Naive thymus-derived CD4-positive, alpha-beta T cell (primary cell): ENCODE measurements around the gene APLP1. TPM values are rescaled to one million over a fixed set of nuclear protein-coding genes. Genes with fewer than 3 reads are reported as not detected.
"Not testable (repeated sequence)": the region's sequence is repeated elsewhere in the genome, so short reads cannot be mapped to it uniquely, and the experiment has no call there.

Source experiments
- ATAC-seq: fragments of 150-1000 bp; cut with Tn5 transposase; 2 replicates; pipeline ENCODE4 v1.10.0; 2021; ENCODE audit warnings: mild to moderate bottlenecking, moderate library complexity
- CTCF ChIA-PET: fragments of 350-600 bp; sonication (Branson Sonifier 250); formaldehyde crosslinking; loops from one replicate; lab custom pipeline; 2021; ENCODE audit warnings: antibody characterized with exemption; lab: Charles Lee
- POLR2A ChIA-PET: fragments of 350-600 bp; sonication (Branson Sonifier 250); formaldehyde crosslinking; loops from one replicate; lab custom pipeline; 2021; ENCODE audit warnings: antibody characterized with exemption, inconsistent platforms; lab: Charles Lee
- DNase-seq, 9 donors: peaks; one replicate each; pipeline versions ENCODE4 v3.0.0 to v3.0.0-alpha.2; 2020 to 2022; ENCODE audit warnings: mixed read lengths in 1 of 9
- H3K27ac ChIP-seq: one replicate; pipeline ENCODE4 v1.7.0; 2013; ENCODE audit warnings: mild to moderate bottlenecking, low read depth, low read length, moderate library complexity
- H3K27me3 ChIP-seq, 2 donors: one replicate each; pipeline ENCODE4 v1.7.0; 2013; ENCODE audit warnings: low read length in 2 of 2, mild to moderate bottlenecking in 2 of 2, moderate library complexity in 2 of 2; ENCODE audit not compliant: control insufficient read depth in 2 of 2, insufficient read depth in 2 of 2
- H3K36me3 ChIP-seq, 3 experiments: 1 replicate in 2 of 3; 2 replicates in 1 of 3; pipeline ENCODE4 v1.7.0; 2013; ENCODE audit warnings: low read length in 3 of 3, mild to moderate bottlenecking in 3 of 3, moderate library complexity in 1 of 3; ENCODE audit not compliant: insufficient read depth in 3 of 3, control insufficient read depth in 2 of 3
- H3K4me1 ChIP-seq, 2 donors: one replicate each; pipeline ENCODE4 v1.7.0; 2013; ENCODE audit warnings: low read length in 2 of 2, mild to moderate bottlenecking in 2 of 2, moderate library complexity in 1 of 2; ENCODE audit not compliant: control insufficient read depth in 2 of 2, insufficient read depth in 2 of 2
- H3K4me3 ChIP-seq: 2 replicates; pipeline ENCODE4 v1.7.0; 2013; ENCODE audit warnings: mild to moderate bottlenecking, low read length
- H3K9me3 ChIP-seq, 3 experiments: 1 replicate in 2 of 3; 2 replicates in 1 of 3; pipeline ENCODE4 v1.7.0; 2013; ENCODE audit warnings: low read length in 3 of 3; ENCODE audit not compliant: control insufficient read depth in 2 of 3
- H3K27ac Mint-ChIP-seq, 9 donors: one replicate each; pipeline ENCODE4 v1.8.0; 2020 to 2022; ENCODE audit warnings: mixed read lengths in 9 of 9, mild to moderate bottlenecking in 8 of 9, moderate library complexity in 5 of 9, inconsistent platforms in 2 of 9
- H3K27me3 Mint-ChIP-seq, 5 donors: one replicate each; pipeline ENCODE4 v1.8.0; 2021 to 2022; ENCODE audit warnings: mixed read lengths in 5 of 5, mild to moderate bottlenecking in 1 of 5
- H3K36me3 Mint-ChIP-seq, 5 donors: one replicate each; pipeline ENCODE4 v1.8.0; 2020 to 2022; ENCODE audit warnings: mixed read lengths in 5 of 5, mild to moderate bottlenecking in 3 of 5, inconsistent platforms in 1 of 5
- H3K4me1 Mint-ChIP-seq, 7 donors: one replicate each; pipeline ENCODE4 v1.8.0; 2020 to 2022; ENCODE audit warnings: mixed read lengths in 7 of 7, mild to moderate bottlenecking in 3 of 7, inconsistent platforms in 1 of 7
- H3K4me3 Mint-ChIP-seq, 10 donors: one replicate each; pipeline ENCODE4 v1.8.0; 2020 to 2022; ENCODE audit warnings: mild to moderate bottlenecking in 10 of 10, mixed read lengths in 10 of 10, moderate library complexity in 6 of 10, inconsistent platforms in 2 of 10
- H3K9me3 Mint-ChIP-seq, 11 donors: one replicate each; pipeline ENCODE4 v1.8.0; 2020 to 2022; ENCODE audit warnings: mixed read lengths in 11 of 11, mild to moderate bottlenecking in 4 of 11, inconsistent platforms in 1 of 11, moderate library complexity in 1 of 11
- intact Hi-C, 2 donors: fragments of 100-400 bp; cut with micrococcal nuclease; formaldehyde crosslinking; loops; one replicate each; pipeline ENCODE4 v1.15.1; 2023
- polyA plus RNA-seq, 2 donors: library from polyadenylated mRNA; unstranded; fragments of 300-500 nt; fragmentation: Illumina TruSeq; gene quantifications; one replicate each; pipeline ENCODE4 v1.2.3, GENCODE V29; 2021
- total RNA-seq, 6 experiments: library from RNA in 5 of 6; stranded (reverse) in 5 of 6; gene quantifications; 1 replicate in 5 of 6; 2 replicates in 1 of 6; pipeline ENCODE4 v1.2.3 and lab custom pipeline; 2021 to 2026

APLP1 gene
- total and polyA plus RNA-seq, 7 experiments from 2014 or later: 2.4 TPM; not detected in 6

DNA sequence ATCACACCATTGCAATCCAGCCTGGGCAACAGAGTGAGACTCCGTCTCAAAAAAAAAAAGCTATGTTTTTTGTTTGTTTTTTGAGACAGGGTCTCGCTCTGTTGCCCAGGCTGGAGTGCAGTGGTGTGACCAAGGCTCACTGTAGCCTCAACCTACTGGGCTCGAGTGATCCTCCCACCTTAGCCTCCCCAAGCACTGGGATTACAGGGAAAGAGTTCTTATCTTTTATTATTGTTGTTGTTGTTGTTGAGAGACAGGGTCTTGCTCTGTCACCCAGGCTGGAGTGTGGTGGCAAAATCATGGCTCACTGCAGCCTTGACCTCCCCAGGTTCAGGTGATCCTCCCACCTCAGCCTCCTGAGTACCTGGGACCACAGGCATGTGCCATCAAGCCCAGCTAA is 23.4 kb downstream of the APLP1 start:
- H3K4me1 ChIP-seq, H3K4me3 Mint-ChIP-seq, H3K27ac ChIP-seq, H3K4me3 ChIP-seq, DNase-seq, H3K27me3 Mint-ChIP-seq, ATAC-seq, H3K27me3 ChIP-seq, H3K9me3 ChIP-seq, H3K27ac Mint-ChIP-seq, H3K9me3 Mint-ChIP-seq: not testable (repeated sequence)
- peaks cover 9 to 51% (median 32%) of the 10 kb centered on the region in 5 donors for H3K36me3 Mint-ChIP-seq
- POLR2A ChIA-PET: interaction anchor here (0.7 to 2.6 kb wide), 3 partner anchors 20 to 298 kb away, joined by 3 to 7 read pairs (median 3); no protein-coding TSS in a partner anchor
- CTCF ChIA-PET: interaction anchor here (1.2 kb wide), 1 partner anchor 10 kb away, joined by 6 read pairs; no protein-coding TSS in a partner anchor
- H3K4me1 Mint-ChIP-seq: peaks cover 7 to 26% (median 15%) of the 10 kb centered on the region in 7 donors
- intact Hi-C loops: loop anchor here in 1 of 2 donors (10.0 kb wide), 1 partner anchor 223 kb away; the partner anchor contains the start of genes OVOL3, POLR2I and TBCB
- peaks cover 21 to 91% (median 24%) of the 10 kb centered on the region in 3 experiments for H3K36me3 ChIP-seq

DNA sequence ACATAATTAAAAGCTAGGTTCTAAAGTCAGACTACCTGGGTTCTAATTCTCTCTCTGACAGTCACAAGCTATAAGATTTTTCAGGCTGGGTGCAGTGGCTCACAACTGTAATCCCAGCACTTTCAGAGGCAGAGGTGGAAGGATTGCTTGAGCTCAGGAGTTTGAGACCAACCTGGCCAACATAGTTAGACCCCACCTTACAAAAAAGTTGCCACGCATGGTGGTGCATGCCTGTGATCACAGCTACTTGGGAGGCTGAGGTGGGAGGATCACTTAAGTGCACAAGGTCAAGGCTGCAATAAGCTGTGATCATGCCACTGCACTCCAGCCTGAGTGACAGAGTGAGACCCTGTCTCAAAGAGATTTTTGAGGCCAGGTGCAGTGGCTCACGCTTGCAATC is 26.0 kb downstream of the APLP1 start:
- Histone ChIP-seq H3K9me3 (no peaks in the 10 kb centered on the region), H3K36me3 (peaks cover 13 to 78% (median 15%) of the 10 kb centered on the region in 3 experiments), H3K4me1 (peaks cover 13 to 19% of the 10 kb centered on the region in 2 donors), H3K27ac (no peak overlapping the region), H3K4me3 (no peak overlapping the region), H3K27me3 (no peaks in the 10 kb centered on the region)
- DNase-seq (no peak), ATAC-seq (no peak)
- Mint-ChIP-seq H3K27me3 (no peaks in the 10 kb centered on the region), H3K4me1 (peaks cover 11 to 37% (median 22%) of the 10 kb centered on the region in 7 donors), H3K36me3 (peaks cover 0 to 34% (median 19%) of the 10 kb centered on the region in 5 donors), H3K4me3 (no peak overlapping the region), H3K27ac (peak overlapping the region in 2 of 9 donors; percentile 28 to 41), H3K9me3 (peaks cover 0 to 3% (median 0%) of the 10 kb centered on the region in 11 donors)
- intact Hi-C loops: loop anchor here in 1 of 2 donors (10.0 kb wide), 1 partner anchor 220 kb away; the partner anchor contains the start of genes OVOL3, POLR2I and TBCB
- CTCF ChIA-PET: interaction anchor here (0.9 to 1.0 kb wide), 3 partner anchors 12 to 38 kb away, joined by 3 to 6 read pairs (median 4); no protein-coding TSS in a partner anchor
- POLR2A ChIA-PET: interaction anchor here (0.5 to 2.6 kb wide), 4 partner anchors 32 to 236 kb away, joined by 3 to 7 read pairs (median 3); no protein-coding TSS in a partner anchor

- Mint-ChIP-seq H3K27me3 (no peaks in the 10 kb centered on the region), H3K27ac (peak overlapping the region in 7 of 9 donors; percentile 17 to 97 (median 31)), H3K36me3 (peaks cover 0 to 22% (median 14%) of the 10 kb centered on the region in 5 donors), H3K4me3 (peak overlapping the region in 7 of 10 donors; percentile 30 to 74 (median 38)), H3K4me1 (peaks cover 11 to 36% (median 21%) of the 10 kb centered on the region in 7 donors), H3K9me3 (peaks cover 0 to 3% (median 0%) of the 10 kb centered on the region in 11 donors)
- DNase-seq (no peak), ATAC-seq (no peak)
- POLR2A ChIA-PET: interaction anchor here (1.0 kb wide), 1 partner anchor 14 kb away, joined by 3 read pairs; no protein-coding TSS in a partner anchor
- CTCF ChIA-PET: interaction anchor here (0.6 kb wide), 1 partner anchor 76 kb away, joined by 3 read pairs; no protein-coding TSS in a partner anchor
- Histone ChIP-seq H3K9me3 (no peaks in the 10 kb centered on the region), H3K27ac (peak overlapping the region; percentile 100), H3K4me3 (no peak overlapping the region), H3K27me3 (no peaks in the 10 kb centered on the region), H3K4me1 (peaks cover 16 to 22% of the 10 kb centered on the region in 2 donors), H3K36me3 (peaks cover 9 to 65% (median 13%) of the 10 kb centered on the region in 3 experiments)
- intact Hi-C loops: loop anchor here in 1 of 2 donors (10.0 kb wide), 1 partner anchor 219 kb away; the partner anchor contains the start of genes OVOL3, POLR2I and TBCB
These were observed 27.7 kb downstream of the APLP1 start for GRCh38 chr19:35895911-35896642.

- Mint-ChIP-seq H3K27ac (peak overlapping the region in 6 of 9 donors; percentile 8 to 97 (median 46)), H3K27me3 (no peaks in the 10 kb centered on the region), H3K9me3 (peaks cover 0 to 3% (median 0%) of the 10 kb centered on the region in 11 donors), H3K36me3 (peaks cover 0 to 22% (median 12%) of the 10 kb centered on the region in 5 donors), H3K4me3 (peak overlapping the region in 6 of 10 donors; percentile 30 to 83 (median 42)), H3K4me1 (peaks cover 11 to 41% (median 22%) of the 10 kb centered on the region in 7 donors)
- no peaks in the 10 kb centered on the region for H3K27me3 ChIP-seq
- H3K9me3 ChIP-seq: no peaks in the 10 kb centered on the region
- peaks cover 22 to 28% of the 10 kb centered on the region in 2 donors for H3K4me1 ChIP-seq
- intact Hi-C loops: loop anchor here in 1 of 2 donors (10.0 kb wide), 1 partner anchor 218 kb away; the partner anchor contains the start of genes OVOL3, POLR2I and TBCB
- peak overlapping the region; percentile 100 for H3K27ac ChIP-seq
- POLR2A ChIA-PET: interaction anchor here (1.0 kb wide), 1 partner anchor 14 kb away, joined by 3 read pairs; no protein-coding TSS in a partner anchor
- H3K36me3 ChIP-seq: peaks cover 9 to 63% (median 10%) of the 10 kb centered on the region in 3 experiments
- H3K4me3 ChIP-seq: no peak overlapping the region
- CTCF ChIA-PET: no interaction called here
- ATAC-seq (no peak), DNase-seq (no peak)
These were observed 28.3 kb downstream of the APLP1 start for GRCh38 chr19:35896643-35897040.

- H3K36me3 ChIP-seq: peaks cover 3 to 53% (median 10%) of the 10 kb centered on the region in 3 experiments
- Mint-ChIP-seq H3K4me3 (peak overlapping the region; percentile 77 to 100 (median 94)), H3K27me3 (no peaks in the 10 kb centered on the region), H3K36me3 (peaks cover 0 to 20% (median 8%) of the 10 kb centered on the region in 5 donors), H3K4me1 (peaks cover 19 to 47% (median 33%) of the 10 kb centered on the region in 7 donors), H3K27ac (peak overlapping the region; percentile 82 to 97 (median 96)), H3K9me3 (peaks cover 0 to 3% (median 0%) of the 10 kb centered on the region in 11 donors)
- ATAC-seq (no peak), DNase-seq (no peak)
- peak overlapping the region; percentile 94 for H3K4me3 ChIP-seq
- no peaks in the 10 kb centered on the region for H3K9me3 ChIP-seq
- ChIA-PET CTCF (interaction anchor here (0.6 to 1.7 kb wide), 4 partner anchors 9 to 17 kb away, joined by 3 to 6 read pairs (median 4); no protein-coding TSS in a partner anchor), POLR2A (interaction anchor here (0.5 to 1.5 kb wide), 9 partner anchors 10 to 159 kb away, joined by 3 to 11 read pairs (median 5); partner anchors contain the start of genes IGFLR1 and TYROBP)
- no peaks in the 10 kb centered on the region for H3K27me3 ChIP-seq
- intact Hi-C loops: loop anchor here (2.0 to 10.0 kb wide), 2 partner anchors 61 to 217 kb away; partner anchors contain the start of genes OVOL3 (in 1 of the 2), POLR2I (in 1 of the 2) and TBCB (in 1 of the 2)
- H3K4me1 ChIP-seq: peaks cover 25 to 33% of the 10 kb centered on the region in 2 donors
- H3K27ac ChIP-seq: peak overlapping the region; percentile 100
These were observed 29.5 kb downstream of the APLP1 start for GRCh38 chr19:35897706-35898451.
